Measurements from ENCODE around the gene MINDY2.
A peak's percentile ranks its signal among the peaks of the same experiment; 100 is the strongest.

Gene MINDY2, protein sequence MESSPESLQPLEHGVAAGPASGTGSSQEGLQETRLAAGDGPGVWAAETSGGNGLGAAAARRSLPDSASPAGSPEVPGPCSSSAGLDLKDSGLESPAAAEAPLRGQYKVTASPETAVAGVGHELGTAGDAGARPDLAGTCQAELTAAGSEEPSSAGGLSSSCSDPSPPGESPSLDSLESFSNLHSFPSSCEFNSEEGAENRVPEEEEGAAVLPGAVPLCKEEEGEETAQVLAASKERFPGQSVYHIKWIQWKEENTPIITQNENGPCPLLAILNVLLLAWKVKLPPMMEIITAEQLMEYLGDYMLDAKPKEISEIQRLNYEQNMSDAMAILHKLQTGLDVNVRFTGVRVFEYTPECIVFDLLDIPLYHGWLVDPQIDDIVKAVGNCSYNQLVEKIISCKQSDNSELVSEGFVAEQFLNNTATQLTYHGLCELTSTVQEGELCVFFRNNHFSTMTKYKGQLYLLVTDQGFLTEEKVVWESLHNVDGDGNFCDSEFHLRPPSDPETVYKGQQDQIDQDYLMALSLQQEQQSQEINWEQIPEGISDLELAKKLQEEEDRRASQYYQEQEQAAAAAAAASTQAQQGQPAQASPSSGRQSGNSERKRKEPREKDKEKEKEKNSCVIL

DNA sequence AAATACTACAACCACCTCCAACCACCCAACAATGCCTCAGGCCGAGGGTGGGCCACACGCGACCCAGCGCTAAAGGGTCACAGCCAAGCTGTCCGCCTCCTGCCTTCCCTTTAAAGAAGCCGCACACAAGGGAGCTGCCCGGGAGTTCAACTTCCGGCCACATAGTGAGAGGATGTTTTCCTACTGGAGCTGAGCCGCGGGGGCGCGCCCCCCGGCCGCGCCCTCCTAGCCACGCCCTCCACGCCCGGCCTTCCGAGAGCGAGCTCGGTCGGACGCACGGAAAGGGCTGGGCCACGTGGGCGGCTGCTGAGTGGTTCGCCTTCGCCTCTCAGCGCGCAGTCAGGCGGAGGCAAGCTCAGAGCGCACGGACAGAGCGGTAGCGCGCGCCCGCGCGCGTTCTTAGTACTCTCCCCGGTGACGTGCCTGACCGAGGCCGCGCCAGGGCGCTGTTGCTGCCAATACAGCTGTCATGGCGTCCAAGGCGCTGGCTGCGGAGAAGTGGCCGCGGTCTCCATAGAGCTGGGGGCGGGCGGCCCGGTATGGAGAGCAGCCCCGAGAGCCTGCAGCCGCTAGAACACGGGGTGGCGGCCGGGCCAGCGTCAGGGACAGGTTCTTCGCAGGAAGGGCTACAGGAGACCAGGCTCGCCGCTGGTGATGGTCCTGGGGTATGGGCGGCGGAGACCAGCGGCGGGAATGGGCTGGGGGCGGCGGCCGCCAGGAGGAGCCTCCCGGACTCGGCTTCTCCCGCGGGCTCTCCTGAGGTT lies at the start of gene MINDY2:
Gene MINDY2 (plus strand): TSS at position 446 of the 764 bp plus-strand sequence. CDS start 94 bp downstream, at position 540.
- DNase-seq (ENCODE audit: low read depth) = peak; percentile 98

DNA sequence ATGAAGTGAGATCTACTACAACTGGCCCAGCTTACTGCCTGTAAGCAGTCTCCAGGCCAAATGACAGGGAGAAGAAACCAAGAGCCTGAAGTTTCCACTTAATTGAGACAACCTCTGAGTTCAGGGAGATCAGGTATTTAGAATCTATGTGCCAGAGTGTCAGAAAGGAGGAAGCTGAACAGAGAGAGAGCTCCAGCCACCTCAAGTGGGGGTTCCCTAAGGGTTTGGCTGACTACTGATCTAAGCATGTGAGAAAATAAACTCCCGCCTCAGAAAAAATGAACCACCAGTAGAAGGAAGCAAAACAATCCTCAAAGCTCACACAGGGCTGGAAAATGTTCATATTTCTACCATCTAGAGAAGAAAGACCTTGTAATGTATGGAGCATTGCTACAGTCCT lies 46.6 kb upstream of the MINDY2 start:
- no peak for DNase-seq (ENCODE audit: low read depth)

DNA sequence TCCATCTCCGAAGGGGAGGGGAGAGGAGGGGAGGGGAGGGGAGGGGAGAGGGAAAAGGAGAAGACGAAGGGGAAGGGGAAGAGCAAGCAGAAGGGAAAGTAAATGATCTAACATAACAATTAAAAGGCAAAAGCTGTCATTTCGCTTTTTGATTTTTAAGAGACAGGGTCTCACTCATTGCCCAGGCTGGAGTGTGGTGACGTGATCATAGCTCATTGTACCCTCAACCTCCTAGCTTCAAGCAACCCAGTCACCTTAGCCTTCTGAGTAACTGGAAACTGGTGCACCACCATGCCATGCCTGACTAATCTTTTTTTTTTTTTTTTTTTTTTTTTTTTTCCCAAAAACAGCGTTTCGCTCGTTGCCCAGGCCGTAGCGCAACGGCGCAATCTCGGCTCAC lies 44.2 kb upstream of the MINDY2 start:
- DNase-seq (ENCODE audit: low read depth) = no peak

DNA sequence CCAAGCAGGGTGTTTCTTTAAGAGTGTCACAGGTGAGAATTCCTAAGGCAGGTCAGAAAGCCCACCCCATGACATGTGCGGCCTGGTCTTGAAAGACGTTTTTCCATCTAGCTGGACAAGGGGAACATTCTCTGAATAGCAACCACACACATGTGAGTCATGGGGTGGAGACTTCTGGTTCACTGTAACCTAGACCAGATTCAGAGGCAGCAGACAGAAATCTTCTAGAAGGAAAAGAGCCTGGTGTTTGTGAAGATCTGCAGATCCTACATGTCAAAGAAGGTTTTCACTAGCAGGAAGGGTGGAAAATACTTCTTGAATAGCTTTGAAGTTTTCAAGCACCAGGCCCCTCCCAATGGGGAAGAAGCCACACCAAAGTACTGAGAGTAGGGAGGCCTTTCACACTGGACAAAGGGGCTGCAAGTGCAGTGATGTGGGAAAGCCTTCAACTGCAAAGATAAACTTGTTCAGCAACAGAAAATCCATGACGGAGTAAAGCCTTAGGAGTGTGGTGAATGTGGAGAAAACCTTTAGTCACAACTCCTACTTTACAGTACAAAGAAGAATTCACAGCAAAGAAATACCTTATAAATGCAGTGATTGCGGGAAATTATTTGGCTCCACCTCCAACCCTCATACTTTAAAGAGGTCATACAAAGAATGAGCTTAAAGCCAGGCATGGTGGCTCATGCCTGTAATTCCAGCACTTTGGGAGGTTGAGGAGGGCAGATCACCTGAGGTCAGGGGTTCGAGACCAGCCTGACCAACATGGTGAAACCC lies 39.2 kb upstream of the MINDY2 start:
- peak; percentile 81 for DNase-seq (ENCODE audit: low read depth)

DNA sequence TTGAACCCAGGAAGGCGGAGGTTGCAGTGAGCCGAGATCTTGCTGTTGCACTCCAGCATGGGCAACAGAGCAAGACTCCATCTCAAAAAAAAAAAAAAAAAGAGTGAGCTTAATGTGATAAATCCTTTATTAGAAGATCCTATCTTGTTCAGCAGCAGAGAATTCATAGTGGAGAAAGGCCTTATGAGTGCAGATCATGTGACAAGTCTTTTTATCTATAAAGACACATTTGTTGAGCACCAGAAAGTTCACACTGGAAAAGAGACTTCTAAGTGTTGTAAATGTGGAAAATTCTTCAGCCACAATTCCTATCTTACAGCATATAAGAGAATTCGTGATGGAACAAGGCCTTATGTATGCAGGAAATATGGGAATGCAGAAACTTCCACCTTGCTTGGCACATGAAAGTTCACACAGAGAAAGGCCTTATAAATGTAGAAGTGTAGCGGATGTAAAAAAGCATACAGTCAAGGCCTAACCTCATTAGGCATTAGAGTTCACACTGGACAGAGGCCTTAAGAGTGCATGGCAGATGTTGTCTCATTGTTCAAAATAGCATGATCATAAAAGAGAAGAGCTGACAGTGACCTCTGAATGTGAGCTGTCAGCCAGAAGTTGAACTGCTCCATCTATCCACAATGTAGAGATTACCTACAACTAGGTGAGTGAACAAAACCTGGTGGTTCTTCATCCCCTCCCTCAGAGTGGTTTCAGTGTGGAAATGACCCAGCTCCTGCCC lies 38.3 kb upstream of the MINDY2 start:
- no peak for DNase-seq (ENCODE audit: low read depth)

DNA sequence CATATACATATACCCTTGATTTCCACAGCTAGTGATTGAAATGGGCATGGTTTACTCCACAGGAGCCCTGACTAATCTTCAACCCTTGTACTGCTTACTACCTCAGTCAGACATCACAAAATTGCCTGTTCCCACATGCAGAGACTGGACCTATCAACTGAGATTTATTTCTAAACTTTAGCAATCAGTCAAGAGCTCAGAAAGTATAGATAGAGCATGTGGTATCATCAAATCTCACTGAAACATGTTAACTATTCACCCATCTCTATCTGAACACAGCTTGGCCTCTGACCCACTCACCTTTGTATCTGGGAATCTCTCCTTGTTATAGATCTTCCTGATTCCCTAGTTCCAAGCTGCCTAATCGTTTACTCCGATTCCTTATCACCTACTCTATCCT lies 36.2 kb upstream of the MINDY2 start:
- DNase-seq (ENCODE audit: low read depth) = no peak

DNA sequence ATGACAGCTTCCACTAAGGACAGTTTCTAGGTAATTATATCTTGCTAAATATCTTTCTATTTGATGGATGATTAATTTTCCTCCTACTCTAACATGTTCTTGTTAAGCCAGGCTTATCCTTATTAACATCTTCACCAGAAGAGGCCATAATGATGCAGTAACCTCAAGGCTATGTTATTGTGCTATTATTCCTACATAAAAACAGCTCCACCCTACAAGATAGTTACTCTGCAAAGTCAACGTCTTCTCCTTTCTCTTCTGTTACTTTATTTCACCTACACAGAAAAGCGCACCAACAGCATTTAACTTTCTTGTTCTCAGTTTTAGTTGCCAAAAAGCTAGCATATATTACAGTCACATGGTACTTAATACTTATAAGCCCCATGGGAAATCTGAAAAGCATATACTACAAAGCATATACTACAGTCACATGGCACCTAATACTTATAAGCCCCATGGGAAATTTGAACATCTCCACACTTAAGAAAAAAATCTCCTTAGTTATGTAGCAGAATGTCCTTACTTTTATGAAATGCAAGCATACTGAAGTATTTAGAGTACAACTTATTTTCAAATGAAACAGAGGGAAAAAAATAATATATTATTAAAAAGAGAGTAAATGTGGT lies 35.0 kb upstream of the MINDY2 start:
- DNase-seq (ENCODE audit: low read depth) = no peak

DNA sequence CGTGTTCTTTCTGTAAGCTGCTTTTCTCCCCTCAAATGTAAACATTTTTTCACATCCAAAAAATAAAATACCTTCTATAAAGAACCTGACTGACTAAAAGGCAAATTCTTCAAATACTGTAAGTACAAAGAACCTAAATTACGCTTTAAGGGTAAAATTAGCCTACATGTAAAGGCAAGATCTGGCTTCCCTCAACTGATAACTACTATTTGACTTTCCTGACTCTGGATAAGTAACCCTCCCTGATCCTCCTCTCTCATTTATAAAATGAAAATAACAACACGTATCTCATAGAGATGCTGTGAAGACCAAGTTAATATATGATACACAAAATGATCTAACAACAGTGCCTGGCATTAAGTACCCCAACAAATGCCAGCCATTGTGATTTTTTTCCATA lies 33.8 kb upstream of the MINDY2 start:
- no peak for DNase-seq (ENCODE audit: low read depth)

DNA sequence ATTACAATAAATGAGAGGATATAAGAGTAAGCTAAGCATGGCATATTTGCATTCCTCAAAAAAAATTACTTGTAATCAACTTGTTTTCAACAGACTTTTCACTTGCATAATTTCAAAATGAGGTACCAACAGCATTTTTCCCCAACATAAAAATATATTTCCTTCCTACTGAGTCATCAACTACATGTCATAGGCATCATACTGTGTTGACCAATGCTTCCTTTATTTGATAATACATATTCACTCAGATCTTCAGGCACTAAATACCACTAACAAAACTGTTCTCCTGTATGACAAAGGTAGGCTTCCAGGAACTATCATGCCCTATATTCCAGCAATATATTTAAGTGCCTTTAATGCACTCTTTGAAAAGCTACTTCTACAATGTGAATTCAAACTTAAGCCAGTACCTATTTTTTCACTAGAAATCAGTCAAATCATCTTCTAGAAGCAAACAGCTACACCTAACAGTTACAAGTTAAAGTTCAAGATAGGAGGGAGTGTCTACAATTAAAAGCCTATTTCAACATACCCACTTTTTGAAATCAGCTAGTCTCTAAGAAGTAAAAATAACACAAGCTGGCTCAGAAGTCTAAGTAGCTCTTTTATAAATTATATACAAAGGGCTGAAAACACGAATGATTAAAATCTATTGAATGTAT lies 32.9 kb upstream of the MINDY2 start:
- peak; percentile 59 for DNase-seq (ENCODE audit: low read depth)

DNA sequence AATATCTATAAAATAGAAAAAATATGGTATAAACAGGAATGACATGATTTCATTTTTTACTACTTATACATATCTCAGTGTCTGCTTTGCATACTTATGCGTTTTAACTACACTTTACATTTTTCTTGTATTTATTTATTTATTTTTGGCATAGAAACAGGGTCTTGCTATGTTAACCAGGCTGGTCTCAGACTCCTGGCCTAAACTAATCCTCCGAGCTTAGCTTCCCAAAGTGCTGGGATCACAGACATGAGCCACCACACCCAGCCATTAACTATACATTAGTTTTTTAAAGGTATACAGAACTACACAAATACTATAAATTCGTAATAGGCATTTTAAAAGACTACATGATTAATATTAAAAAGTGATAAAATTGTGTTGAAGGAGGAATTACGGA lies 30.7 kb upstream of the MINDY2 start:
- DNase-seq (ENCODE audit: low read depth) = no peak

DNA sequence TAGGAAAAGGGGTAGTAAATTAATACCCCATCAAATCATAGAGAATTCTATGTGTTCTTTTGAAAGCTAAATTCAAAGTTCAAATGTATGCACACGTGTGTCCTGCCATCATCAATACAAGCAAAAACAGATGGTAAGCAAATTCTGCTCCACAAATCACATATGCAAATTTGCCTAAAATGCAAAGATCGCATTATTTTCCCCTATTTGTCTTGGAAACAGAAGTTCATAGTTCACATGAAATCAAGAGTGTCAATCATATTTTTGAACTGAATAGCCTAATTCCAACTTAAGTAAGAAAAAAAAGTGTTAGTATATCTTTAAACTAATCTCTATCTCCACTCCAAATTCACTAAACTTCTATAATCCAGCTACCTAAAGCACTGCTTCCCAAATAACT lies 30.1 kb upstream of the MINDY2 start:
- DNase-seq (ENCODE audit: low read depth) = no peak

DNA sequence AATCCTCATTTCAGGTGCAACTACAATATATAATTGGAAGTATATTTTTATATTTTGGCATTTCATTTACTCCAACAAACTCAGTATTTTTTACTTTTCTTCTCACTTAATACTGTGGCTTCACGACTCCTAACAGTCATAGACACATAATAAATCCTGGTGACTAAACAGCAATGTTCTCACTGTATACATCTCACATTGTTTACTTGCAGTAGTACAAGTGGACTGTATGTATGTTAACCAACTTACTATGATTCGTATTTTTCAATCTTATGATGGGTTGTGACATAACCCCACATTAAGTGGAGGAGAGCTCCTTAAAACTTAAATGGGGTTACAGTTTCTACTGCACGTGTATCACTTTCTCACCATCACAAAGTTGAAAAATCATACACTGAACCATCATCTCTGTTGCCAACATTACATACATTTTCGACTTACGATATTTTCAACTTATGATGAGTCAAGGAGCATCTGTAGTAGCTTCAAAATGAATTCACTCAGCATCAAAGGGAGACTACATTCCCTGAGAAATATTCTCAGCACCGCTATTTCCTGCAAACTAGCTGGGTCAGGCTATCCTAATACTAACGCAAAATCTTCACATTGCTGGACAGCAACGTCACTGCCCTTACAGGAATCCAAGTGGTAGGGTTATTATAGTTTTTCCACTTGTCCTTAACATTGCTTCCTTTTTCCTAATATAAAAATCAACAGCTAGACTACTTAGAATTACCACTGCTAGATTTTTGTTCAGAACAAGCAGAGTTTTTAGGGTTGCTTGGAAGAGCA lies 28.9 kb upstream of the MINDY2 start:
- DNase-seq (ENCODE audit: low read depth) = peak; percentile 82

DNA sequence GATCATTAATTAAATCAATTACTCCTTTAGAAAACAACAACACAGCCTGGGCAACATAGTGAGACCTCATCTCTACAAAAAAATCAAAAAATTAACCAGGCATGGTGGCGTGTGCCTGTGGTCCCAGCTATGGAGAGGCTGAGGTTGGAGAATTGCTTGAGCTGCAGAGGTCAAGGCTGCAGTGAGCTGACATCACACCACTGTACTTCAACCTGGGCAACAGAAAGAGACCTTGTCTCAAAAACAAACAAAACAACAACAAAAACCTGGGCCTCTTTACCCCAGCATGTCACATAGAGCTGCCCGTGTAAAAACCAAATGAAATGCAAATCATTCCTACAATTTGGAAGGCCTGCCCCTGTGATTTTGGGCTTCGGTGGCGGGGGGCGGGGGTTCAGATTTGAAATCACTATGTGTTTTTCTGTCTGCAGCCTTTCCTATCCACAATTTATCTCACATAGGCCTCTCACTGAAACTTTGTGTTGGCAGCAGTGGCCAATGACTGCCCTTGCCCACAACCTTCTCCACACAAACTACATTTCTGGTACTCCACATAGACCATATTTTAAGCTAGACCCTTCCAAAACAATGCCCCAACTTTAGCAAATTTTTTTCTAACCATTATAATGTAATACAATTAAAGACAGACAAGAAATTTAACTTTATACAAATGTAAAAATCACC lies 28.1 kb upstream of the MINDY2 start:
- no peak for DNase-seq (ENCODE audit: low read depth)

DNA sequence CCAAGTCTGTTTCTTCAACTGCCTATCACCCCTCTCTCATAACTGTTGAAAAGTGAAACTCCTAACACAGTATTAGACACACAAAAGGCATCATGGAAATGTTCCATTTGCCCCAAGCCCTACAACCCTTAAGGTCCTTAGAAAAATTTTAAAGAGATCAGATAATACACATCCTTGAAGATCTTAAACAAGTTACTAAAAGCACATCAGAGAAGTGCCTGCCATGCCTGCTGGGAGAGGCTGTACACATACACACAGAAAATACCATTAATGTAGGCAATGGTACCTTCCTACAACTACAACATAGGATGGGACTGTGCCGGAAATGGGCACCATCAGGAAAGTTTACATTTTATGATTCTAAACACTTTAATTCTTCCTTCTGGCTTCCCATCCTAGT lies 24.9 kb upstream of the MINDY2 start:
- no peak for DNase-seq (ENCODE audit: low read depth)

DNA sequence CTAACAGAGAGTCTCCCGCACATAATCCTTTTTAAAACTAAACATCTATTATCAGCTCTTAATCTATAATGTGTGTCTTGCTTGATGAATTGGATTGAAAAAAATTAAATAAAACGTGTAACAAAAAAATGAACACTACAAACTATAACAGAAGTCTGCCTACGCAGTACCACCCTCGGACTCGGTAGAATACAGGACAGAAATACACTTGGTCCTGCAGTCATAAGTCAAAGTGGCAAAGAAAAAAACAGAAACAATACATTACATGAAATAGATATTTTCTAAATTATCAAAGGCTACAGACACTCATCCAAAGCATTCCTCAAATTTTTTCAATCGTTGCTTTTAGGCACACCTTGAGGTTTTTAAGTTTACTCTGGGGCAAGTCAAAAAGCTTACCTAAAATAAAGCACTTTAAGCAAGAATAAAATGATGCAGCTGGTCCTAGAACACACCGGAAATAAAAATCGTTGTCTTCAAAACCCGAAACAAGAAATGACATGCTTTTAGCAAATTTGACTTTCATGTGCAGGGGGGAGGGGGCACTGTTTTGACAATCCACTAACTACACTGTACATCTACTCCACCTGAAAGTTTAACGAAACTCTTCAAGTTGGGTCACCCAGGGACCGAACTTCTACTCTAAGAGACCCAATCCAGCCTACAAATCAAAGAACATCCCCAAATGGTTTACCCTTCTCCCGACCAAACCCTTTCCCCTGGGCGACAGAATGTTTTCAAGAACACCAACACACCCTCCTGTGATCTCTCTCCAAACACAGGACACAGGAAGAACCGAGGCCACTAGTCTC lies 22.9 kb upstream of the MINDY2 start:
- DNase-seq (ENCODE audit: low read depth) = peak; percentile 30

DNA sequence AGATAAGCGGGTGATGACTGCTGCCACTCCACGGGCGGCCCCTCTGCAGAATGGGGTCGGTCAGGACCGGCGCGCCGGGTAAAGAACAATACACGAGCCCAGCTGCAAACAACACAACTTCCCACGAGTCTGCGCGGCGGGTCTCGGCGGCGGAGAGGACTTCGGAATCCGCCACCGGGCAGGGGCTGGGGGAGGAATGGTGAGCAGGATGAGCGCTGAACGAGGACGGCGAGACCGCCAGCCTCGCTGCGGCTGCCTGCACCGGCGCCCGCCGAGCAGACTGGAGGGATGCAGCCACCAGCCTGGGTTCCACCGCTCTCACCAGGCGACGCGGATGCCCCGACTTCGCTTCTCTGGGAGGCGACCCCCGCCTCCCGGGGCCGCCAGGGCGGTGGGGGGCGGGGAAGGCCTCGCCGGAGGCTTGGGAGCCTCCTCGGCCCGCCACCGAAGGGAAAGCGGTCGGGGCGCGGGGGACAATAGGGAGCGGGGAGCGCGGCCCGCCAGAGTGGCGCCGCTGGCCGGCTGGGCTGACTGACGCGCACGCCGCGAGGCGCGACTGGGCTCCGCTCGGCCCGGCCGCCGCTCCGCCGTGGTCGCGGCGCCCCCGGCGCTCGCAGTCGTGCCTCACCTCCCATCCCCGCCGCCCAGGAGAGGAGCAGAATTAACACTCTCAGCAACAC lies 22.1 kb upstream of the MINDY2 start:
- DNase-seq (ENCODE audit: low read depth) = peak; percentile 56

DNA sequence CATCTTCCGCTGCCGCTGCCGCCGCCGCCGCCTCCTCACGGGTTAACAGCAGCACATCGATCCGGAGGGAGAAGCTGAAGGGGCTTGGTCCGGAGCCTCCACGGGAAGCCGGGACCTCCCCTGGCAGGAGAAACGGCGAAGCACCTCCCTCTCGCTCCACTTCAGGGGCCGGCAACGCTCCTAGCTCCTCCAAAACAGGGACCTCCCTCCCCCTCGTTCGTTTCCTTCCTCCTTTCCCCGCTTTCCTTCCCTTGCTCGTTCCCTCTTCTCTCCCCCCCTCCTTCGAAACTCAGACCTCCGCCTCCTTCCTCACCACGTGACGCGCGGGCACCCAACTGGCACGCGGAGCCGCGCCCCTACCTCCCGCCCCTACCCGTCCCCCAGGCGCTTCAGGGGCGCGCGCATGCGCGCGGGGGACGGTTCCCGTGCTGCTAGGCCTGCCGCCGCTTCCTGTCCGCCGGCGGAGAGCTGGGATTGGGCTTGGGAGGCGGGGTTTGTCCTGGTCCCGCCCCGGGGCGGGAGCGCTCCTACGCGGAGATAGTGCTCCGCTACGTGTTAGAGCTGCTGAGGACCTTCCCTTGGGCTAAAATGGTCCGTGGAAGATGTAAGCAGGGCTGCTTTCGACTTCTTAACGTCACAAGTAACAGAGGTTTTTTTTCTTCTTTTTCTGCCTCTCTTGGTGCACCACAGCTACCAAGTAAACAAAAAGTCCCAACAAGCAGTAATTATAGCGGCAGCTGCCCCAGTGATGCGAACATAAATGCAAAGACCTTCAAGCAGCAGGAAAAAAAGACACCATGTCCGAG lies 21.4 kb upstream of the MINDY2 start, which contains the start of gene ADAM10:
Gene ADAM10 (minus strand): TSS at position 176 of the 806 bp plus-strand sequence. CDS start 173 bp downstream, at position 3.
- peak; percentile 98 for DNase-seq (ENCODE audit: low read depth)
